Choroid plexus epithelial cell (primary cell): ENCODE data around the gene MTURN.
"Not testable (repeated sequence)": the region's sequence is repeated elsewhere in the genome, so short reads cannot be mapped to it uniquely, and the experiment has no call there.

Experiments used
- DNase-seq: peaks from one replicate; pipeline ENCODE4 v3.0.0-alpha.2; 2010; ENCODE audit warnings: low read depth
- H3K4me3 ChIP-seq: 2 replicates; pipeline ENCODE4 v1.5.1; 2011; ENCODE audit warnings: low read depth, mild to moderate bottlenecking, control low read depth, low read length, moderate library complexity
- TF ChIP-seq, protein P1 (sequence below): conservative IDR thresholded peaks from 2 replicates; pipeline ENCODE4 v1.5.1; 2011; ENCODE audit warnings: low read depth, mild to moderate bottlenecking, control low read depth, inconsistent platforms, low read length, moderate library complexity

Gene MTURN

DNA sequence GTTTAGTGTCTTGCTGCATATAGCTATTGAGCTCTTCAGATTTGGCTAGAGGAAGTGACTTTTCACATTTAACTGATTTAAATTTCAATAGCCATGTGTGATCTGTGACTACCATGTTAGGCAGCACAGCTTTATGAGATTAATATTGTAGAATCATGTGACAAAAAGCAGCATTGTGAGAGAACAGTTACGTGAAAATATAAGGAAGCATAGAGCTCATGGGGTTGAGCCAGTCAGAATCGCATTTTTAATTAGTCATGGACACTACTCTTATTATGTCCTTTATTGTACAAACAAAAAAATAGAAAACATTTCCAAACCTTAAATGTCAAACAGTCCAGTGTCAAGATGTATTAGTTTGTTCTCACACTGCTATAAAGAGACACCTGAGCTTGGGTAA is 48.0 kb downstream of the MTURN start:
- H3K4me3 ChIP-seq: no peak overlapping the region
- TF ChIP-seq, protein P1, sequence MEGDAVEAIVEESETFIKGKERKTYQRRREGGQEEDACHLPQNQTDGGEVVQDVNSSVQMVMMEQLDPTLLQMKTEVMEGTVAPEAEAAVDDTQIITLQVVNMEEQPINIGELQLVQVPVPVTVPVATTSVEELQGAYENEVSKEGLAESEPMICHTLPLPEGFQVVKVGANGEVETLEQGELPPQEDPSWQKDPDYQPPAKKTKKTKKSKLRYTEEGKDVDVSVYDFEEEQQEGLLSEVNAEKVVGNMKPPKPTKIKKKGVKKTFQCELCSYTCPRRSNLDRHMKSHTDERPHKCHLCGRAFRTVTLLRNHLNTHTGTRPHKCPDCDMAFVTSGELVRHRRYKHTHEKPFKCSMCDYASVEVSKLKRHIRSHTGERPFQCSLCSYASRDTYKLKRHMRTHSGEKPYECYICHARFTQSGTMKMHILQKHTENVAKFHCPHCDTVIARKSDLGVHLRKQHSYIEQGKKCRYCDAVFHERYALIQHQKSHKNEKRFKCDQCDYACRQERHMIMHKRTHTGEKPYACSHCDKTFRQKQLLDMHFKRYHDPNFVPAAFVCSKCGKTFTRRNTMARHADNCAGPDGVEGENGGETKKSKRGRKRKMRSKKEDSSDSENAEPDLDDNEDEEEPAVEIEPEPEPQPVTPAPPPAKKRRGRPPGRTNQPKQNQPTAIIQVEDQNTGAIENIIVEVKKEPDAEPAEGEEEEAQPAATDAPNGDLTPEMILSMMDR: no peak
- DNase-seq: no peak

- no peak for DNase-seq
- no peak overlapping the region for H3K4me3 ChIP-seq
- TF ChIP-seq, protein P1: no peak
Observed at GRCh38 chr7:30183749-30184369, 49.1 kb downstream of the MTURN start.

DNA sequence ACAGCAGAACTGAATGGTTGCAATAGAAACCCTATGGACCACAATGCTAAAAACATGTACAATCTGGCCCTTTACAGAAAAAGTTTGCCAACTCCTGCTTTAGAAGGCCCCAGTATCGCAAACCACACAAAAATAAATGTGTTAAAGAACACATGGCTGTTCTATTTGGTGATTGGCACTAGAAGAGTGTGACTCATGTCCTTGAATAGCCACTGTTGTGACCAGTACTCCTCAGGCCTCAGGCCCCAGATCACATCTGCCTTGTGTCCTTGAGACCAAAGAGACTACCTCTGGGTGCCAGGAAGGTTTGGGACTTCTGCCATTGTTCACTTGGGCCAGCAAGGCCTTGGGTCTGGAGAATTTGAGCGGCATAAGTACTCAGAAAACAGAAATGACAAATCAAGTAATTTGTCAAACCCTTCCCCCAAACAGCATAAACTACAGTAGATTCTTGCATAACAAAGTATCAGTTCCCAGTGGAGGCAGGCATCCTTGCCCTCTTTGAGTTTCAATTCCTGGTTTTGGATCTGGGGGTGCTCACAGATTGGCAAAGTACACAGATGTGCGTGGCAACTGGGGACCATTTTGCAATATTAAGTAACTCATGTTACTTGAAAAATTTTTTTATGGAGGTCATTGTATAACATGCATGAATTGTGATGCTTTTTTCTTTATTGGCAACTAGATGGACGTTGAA is 50.2 kb downstream of the MTURN start:
- TF ChIP-seq, protein P1: no peak

DNA sequence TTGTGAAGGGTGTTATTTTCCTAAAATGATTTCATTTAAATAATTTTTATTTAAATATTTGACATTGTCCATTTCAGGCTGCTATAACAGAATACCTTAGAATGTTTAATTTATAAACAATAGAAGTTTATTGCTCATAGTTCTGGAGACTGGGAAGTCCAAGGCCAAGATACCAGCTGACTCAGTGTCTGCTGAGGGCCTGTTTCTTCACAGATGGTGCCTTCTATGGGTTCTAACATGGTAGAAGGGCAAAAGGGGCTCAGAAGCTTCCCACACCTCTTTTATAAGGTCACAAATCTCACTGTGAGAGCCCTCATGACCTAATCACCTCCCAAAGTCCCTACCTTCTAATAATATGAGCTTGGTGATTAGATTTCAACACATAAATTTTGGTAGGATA is 50.7 kb downstream of the MTURN start:
- DNase-seq: no peak
- no peak overlapping the region for H3K4me3 ChIP-seq
- TF ChIP-seq, protein P1: no peak

More for the DNA sequence above, 50.2 kb downstream of the MTURN start:
- DNase-seq: no peak
- H3K4me3 ChIP-seq: no peak overlapping the region

DNA sequence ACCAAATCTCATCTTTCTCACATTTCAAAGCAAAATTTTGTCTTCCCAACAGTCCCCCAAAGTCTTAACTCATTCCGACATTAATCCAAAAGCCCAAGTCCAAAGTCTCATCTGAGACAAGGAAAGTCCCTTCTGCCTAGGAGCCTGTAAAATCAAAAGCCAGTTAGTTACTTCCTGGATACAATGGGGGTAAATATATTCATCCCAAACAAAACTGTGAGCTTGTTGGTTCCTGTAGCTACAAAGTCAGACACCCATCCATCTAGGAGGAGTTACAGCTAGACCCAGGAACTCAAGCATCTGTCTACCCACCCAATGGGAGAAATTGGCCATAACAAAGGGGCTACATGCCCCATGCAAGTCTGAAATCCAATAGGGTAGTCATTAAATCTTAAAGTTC is 51.9 kb downstream of the MTURN start:
- H3K4me3 ChIP-seq: no peak overlapping the region
- no peak for DNase-seq
- TF ChIP-seq, protein P1: no peak

- no peak for DNase-seq
- TF ChIP-seq, protein P1: no peak
- no peak overlapping the region for H3K4me3 ChIP-seq
Observed at GRCh38 chr7:30187513-30187912, 52.7 kb downstream of the MTURN start.

DNA sequence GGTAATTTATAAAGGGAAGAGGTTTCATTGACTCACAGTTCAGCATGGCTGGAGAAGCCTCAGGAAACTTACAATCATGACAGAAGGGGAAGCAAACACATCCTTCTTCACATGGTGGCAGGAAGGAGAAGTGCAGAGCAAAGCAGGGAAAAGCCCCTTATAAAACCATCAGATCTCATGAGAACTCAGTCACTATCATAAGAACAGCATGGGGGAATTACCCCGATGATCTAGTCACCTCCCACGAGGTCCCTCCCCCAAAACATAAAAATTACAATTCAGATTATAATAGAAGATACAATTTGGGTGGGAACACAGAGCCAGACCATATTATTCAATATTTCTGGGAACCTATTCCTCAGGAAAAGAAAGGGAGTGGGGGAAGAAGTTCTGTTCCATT is 53.6 kb downstream of the MTURN start:
- not testable (repeated sequence) for DNase-seq, H3K4me3 ChIP-seq
